Activated effector memory CD4-positive, alpha-beta T cell treated with Interleukin-2 at 50 U/mL for 16 hours (primary cell): Measurements from ENCODE around the gene B9D1.

Source experiments
- DNase-seq: peaks from one replicate; pipeline ENCODE4 v3.0.0-alpha.2; 2020

B9D1 gene, protein sequence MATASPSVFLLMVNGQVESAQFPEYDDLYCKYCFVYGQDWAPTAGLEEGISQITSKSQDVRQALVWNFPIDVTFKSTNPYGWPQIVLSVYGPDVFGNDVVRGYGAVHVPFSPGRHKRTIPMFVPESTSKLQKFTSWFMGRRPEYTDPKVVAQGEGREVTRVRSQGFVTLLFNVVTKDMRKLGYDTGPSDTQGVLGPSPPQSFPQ

DNA sequence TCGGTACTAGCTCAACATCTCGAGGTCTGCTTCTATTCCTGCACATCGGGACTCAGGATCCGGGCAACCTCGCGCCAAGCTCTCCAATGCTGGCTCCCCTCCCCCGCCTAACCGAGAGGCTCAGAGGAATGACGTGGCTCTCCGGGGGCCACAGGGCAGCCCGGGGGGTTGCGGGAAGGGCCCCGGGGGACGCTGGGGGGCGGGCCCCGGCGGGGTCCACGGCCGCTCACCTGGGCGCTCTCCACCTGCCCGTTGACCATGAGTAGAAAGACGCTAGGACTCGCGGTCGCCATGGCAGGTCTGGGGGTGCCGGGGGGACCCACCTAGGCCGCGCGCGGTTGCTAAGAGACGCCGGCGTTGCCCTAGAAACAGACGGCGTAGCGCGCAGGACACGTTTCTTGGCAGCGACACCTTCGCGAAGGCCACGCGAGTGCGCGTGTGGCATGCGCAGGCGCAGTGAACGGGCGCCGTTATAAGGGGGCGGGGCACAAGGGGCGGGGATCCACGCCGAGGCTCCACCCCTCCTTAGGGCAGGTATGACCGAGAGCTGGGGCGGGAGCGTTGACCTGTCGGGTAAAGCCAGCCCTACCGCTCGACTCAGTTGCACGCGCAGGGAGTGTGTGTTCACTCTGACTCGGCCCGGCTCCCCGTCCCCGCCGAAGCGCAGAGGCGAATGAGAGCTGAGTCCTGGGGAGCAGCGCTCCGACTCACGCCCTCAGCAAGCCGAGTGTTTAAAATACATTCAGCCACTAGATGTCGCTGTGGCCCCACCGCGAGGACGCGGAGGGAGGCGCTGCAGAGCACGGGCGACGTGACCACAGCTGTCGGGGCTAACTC, at the start of gene B9D1:
Gene B9D1, minus strand, starts transcription at position 447 of the 837 bp plus-strand sequence. Its CDS starts 154 bp downstream, at position 293.
- DNase-seq: peak; percentile 91

DNA sequence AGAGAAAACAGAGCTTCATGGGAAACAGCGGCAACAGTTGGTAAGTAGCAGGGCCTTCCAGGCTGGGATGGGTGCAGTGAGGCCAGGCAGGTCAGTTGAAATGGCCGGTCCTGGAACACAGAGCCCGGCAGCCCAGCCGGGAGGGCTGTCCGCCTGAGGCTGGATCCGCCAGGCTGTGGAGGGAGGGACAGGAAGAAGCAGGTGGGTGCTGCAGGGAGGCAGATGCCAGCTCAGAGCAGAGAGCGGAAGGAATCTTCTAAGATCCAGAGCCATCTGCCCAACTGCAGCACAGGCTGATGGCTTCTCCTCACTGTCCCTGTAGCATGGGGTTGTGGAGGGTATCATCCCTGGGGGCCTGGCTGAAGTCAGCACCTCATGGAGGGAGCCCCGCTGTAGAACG, 49.1 kb upstream of the B9D1 start:
- DNase-seq: no peak

DNA sequence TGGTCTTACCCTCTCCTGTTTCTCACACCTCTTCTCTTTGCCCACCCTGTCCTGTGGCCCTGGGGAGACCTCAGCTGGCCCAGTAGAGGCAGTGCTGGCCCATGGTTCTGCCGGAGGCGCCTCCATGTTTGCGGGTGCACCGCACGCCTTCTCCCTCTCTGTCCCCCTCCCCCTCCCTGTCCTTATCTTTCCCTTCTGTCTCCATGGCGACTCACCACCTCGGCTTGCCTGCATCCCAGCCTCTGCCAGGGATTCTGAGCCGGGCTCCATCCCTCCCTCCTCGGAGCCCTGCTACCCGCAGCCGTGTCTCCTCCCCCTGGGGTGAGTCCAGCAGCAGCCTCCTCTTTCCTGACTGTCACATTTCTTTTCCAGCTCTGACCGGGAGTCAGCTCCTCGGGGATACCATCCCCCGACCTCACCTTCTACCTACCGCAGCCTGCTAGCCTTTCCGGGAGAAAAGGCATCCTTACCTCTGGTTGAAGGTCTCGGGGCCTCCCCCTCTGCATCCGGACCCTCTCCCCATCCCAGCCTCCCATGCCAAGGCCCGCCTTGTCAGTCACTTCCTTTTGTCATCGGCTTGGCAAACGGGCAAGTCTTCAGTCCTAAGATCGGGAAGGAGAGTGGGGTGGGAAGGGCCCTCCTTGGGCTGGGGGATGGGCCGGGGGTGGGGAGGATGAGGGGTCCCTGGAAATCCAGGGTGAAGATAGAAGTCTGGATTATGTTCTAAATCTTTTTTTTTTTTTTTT, 48.5 kb upstream of the B9D1 start, which contains the start of gene RNF112:
Gene RNF112, plus strand, starts transcription at position 358 of the 746 bp plus-strand sequence. Its CDS starts 177 bp downstream, at position 535.
- no peak for DNase-seq

DNA sequence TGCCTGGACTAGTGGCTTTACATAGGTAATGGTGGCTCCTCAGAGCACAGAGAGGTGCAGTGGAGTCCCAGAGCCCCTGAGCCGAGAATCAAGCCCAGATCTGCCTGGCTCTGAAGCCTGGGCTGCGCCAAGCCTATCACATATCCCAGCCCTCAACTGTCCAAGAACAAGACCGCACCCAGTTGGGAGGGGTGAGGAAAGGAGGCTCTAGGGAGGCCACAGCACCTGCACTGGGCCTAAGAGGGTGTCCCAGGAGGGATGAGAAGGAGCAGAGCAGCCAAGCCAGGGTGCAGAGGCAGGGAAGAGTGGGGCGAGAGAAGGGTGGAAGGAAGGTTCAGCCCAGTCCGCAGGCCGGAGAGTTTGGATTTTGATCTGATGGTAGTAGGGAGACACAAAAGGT, 47.6 kb upstream of the B9D1 start:
- no peak for DNase-seq

DNA sequence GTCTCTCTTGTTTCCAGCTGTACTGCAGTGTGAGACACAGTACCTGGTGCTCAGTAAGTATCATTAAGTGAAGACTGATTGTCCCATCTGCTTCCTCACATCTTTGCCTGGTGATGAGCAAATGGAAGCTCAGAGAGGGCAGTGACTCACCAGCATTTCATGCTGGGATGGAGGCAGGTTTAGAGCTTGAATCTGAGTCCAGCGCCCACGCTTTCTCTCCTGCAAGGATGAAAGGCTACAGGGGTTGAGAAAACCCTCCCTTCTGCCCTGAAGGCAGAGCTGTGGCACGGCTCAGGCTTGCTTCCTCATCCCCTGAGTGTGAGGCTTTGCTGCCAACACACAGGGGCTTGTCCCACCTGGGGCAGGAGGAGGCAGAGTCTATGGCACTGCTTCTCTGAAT, 47.0 kb upstream of the B9D1 start:
- DNase-seq: no peak

DNA sequence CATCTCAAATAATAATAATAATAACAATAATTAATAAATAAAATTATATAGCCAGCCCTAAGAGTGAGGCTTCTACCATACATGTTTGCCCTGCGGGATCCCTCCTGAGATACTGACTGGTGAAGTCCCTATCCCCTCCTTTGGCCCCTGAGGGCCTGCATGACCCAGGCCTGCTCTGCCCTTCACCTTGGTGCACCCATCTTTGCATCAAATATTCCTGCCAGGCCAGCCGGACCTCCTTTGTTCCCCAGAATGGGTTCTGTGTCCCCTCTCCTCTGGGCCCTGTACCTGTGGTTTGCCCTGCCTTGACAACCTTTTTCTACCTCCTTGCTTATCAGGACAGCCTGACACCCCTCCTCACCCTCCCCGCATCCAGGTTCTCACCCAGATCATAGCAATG, 46.5 kb upstream of the B9D1 start:
- DNase-seq: no peak

DNA sequence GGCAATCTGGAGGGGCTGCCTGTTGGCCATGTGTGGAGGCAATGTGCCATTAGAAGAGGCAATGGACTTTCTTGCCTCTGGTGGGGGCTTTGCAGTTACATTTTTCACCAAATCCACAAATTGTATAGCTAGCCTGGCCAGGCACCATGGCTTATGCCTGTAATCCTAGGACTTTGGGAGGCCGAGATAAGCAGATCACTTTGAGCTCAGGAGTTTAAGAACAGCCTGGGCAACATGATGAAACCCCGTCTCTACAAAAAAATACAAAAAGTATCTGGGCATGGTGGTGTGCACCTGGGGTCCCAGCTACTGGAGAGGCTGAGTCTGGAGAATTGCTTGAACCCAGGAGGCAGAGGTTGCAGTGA, 45.8 kb upstream of the B9D1 start:
- no peak for DNase-seq

DNA sequence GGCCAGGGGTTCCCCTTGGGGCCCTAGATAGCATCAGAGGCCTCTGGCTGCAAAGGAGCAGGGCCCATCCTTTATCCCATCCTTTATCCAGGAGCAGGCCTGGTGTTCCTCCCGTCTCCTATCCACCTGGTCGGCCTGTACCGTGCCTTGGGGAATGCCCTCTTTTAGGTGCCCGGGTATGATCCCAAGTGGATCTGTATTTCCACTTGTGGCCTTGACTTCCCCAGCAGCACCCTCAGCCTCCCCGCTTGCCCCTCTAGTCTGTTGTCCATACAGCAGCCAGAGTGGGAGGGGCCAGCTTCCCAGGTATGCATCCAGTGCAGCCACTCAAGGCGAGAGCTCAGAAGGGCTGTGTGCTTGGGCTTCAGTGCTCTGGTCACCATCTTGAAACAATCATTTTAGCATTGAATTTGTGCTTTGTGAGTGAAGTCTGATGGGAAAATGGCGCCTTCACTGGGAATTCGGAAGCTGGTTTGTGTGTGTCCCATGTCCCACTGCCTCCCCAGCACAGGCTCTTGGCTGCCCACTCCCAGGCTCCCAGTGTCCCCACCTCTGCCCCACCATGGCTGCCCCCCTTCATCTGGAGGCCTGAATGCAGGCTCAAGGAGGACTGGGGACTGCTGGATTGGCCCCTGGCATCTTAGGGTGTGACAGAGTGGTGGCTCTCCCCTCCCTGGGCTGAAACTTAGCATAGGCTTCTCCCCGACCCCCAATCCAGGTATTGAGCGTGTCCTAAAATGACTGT, 45.2 kb upstream of the B9D1 start:
- no peak for DNase-seq

DNA sequence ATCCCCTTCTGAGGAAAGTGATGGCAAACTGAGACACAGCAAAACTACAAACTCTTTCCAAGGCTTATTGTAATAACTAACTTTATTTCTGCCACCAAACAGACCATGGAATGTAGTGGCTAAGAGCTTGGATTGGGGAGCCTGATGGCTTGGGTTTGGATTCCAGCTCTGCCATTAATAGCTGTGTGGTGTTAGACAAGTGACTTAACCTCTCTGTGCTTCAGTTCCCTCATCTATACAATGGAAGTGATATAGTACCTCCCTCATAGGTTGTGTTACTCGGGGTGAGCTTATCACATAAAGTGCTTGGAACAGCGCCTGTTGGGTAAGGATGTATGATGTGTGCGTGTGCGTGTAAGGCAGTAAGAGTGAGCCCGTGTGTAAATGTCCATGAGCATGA, 42.6 kb upstream of the B9D1 start:
- DNase-seq: no peak

DNA sequence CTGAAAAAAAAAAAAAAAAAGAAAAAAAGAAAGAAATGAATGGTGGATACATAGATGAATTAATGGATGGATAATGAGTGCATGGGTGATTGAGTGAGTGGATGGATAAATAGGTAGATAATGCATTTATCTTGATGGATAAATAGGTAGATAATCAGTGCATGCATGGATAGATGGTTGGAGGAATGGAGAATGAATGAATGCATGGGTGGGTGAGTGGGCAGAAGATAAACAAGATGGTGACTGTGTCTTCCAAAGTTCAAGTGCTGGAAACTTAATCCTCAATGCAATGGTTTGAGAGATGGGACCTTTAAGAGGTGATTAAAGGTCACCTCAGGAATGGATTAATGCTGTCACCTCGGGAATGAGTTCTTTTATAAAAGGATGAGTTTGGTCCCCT, 41.7 kb upstream of the B9D1 start:
- no peak for DNase-seq

DNA sequence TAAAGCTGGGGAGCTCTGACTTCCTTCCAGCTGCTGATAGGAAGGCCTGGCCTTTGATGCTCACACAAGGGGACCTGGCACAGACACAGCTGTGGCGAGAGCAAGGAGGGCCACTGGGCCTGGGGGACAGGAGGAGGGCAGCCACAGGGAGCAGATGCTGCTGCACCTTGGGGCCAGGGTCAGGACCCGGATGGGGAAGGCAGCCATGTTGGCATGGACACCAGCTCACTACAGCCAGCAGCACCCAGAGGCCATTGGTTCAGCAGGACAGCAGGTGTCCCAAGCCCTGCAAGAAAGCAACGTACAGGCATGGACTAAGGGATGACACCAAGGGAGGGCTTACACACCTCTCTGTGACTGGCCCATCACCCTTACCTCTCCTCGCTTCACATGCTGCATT, 40.5 kb upstream of the B9D1 start:
- DNase-seq: no peak

DNA sequence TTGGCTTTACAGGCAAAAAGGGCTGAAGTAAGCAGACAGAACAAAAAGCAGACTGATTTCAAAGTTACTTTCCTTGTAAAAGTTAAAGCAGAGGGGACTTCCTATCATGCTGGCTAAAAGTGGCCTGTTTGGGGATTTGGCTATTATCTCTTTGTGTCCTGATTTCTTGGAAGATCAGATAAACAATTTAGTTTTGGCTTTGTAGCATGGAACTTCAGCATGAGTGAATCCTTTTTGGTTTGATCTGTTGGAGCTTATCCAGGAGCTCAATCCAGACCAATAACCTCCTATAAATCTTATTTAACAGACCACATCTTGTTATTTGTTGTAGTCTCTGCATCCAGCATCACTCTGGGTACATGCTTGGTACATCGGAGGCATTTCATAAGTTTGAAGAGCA, 39.6 kb upstream of the B9D1 start:
- DNase-seq: no peak

DNA sequence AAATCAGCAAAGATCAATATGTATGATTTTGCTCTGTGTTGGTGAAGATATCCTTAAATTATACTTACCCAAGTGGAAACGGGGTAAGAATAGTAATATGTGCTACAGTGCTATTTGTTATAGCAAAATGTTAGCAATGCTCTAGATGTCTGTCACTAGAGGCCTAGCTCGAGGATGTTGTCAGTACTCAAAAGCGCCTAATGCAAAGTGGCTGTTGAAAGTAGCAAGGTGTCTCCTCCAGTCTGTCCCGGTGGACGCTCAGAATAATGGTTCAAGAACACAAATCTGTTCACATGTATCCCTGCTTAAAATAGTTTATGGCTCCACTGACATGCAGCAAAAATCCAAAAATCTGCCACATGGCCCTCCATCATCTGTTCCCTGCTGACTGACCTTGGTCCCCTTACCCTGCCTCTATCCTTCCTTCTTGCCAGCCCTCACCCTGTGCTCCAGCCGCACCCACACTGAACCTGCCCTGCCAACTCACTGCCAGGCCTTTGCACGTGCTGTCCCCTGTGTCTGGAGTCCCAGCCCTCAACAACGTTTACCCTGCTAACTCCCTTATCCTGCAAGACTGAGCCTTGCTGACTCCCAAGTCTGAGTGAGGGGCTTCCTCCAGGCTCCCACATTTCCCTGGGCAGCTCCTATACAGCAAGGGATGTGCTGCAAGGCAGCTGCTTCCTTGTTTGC, 38.9 kb upstream of the B9D1 start:
- no peak for DNase-seq

DNA sequence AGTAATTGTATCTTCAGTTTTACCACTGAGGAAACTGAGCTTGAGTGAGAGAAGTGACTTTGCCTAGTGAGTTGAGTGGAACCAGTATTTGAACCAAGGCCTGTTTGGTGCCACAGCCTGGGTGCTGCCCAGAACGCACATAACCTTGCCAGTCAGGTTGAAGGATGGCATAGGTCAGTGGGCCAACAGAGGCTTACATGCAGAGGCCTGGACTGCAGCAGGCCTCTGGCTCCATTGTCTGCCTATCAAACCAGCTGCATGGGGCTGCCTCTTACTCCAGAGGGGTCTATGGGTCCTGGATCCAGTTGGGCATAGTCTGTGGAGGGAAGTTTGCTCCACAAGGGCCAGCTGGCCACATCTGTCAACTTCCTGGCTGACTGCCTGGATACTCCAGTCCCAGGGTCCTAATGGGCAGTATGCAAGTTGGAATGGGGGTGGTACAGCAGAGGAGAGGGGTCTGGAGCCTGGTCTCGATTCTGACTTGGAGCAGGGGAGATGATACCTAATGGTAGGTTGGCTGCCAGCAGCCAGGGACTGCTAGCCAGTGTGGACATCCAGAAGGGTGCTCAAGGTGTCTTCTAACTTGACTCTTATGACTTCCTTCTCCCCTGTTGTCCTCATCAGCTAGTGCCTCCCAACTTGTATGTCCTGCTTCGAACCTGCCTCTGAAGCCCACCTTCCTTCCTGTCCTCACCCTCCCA, 37.4 kb upstream of the B9D1 start:
- DNase-seq: no peak

DNA sequence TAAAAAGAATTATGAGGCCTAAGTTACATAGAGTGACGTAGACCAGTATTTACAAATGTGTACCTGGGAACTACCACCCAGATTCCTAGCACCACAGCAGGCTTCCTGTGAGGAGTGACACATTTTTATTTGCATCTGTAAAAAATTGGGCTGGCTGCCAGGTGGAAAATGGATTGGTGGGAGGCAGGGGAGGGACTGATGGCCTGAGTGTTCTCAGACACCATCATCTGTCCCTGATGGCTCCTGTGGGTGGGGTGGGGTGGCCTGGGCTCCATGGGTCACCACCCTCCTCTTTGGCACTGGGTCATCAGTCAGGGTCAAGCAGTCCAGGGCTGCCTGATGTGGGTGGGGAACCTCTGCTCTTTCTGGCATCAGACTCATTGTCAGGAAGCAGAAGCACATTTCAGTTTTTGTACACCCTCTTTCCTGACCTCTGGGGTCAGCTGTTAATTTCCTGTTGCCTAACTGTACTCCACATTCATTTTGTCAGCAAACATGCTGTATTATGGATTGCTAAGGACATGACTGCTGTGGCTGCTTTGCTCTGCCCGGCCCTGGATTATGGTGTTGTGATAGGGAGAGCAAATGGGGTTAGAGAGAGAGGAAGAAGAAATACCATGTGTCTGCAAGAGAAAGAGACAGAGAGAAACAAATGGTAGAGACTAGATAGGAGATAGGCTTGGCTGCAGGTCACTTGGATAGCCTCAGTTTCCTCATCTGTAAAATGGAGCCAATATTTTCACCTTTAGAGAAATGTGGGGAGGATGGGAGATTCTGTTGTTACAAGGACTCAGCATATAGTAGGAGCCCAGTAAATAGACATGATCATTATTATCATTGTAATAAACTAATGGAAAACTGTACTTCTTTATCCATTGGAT, 36.0 kb upstream of the B9D1 start:
- DNase-seq: no peak

DNA sequence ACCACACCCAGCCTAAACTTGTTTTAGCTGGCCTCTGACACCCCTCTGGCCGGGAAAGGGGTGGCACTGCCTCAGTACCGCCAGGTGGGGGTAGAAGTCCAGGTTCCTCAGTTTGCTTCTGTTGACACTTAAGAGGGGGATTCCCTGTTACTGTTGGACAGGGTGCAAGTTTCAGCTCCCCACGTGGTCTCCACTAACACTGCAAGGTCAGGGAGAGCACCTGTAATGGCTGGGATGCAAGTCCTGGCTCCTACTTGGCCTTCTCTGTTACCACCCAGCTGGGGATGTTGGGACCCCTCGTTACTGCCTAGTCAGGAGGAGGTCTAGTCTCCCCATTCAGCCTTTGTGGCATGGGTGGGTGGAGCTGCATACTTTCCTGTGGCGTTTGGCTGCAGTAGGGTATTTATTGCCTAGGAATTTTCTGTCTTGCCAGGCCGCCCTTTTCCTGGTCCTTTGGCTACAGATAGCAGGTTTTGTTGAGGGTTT, 35.1 kb upstream of the B9D1 start:
- no peak for DNase-seq

DNA sequence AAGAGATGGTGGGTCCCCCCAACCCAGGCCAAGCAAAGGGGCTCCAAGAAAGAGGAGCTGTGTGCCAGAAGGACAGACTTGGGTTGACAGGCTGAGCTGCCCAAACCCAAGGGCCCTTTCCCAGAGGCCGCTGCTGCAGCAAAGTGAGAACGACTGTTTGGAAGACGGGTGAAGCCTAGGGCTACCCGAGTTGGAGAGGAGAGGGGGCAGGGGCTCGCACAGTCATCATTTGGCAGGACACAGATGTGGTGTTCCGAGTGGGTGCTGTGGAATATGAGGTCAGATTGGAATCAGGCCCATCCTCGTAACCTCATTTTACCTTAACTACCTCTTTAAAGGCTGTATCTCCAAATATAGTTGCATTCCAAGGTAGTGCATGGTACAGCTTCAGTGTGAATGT, 29.8 kb upstream of the B9D1 start:
- DNase-seq: no peak

DNA sequence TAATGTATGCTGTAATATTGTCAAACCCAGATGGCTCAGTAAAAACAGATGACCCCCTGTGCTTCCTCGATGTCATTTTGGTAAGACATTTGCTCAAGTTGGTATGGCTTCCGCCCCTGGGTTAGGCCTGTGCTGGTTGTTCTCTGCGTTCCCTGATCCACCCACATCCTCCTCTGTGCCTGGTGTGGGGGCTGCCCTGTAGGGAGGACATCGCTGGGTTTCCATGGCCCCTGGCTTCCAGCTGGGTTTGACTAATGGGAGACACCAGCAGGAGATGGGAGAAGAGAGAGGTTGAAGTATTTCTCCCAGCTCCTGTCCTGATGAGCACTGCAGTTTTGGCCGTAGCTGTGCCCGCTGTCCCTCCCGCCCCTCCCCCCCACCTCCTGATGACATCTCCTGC, 28.9 kb upstream of the B9D1 start:
- DNase-seq: no peak

DNA sequence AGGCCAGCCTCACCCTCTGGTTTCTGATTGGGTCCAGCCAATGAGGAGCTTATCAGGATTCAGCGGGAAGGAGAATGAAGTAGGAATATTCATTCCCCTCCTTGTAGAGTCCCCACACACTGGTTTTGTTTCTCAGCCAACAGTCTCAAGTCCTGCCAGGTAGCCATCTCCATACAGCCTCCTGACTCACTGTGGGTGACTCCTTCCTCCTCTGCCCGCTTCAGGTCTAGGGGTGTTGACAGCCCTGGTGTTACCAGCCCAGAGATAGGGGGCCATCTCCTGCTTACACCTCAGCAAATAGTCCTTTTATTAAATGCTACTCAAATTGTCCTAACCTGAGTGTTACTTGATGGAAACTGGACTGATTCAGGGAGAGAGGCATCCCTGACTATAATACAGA, 28.4 kb upstream of the B9D1 start:
- DNase-seq: no peak
